Chondrocyte (in vitro differentiated cells): Measurements from ENCODE around the gene MORC4. TPM values are rescaled to one million over a fixed set of nuclear protein-coding genes. Genes with fewer than 3 reads are reported as not detected.

ENCODE experiments used
- DNase-seq: peaks from one replicate; pipeline ENCODE4 v3.0.0; 2021; ENCODE audit warnings: mixed read lengths, low spot score
- H3K27ac Mint-ChIP-seq: one replicate; pipeline ENCODE4 v1.8.0; 2021; ENCODE audit warnings: mild to moderate bottlenecking, moderate library complexity, mixed read lengths; ENCODE audit not compliant: unreplicated experiment
- H3K27me3 Mint-ChIP-seq: 2 replicates; pipeline ENCODE4 v1.8.0; 2021; ENCODE audit warnings: low read depth, mixed read lengths
- H3K36me3 Mint-ChIP-seq: 2 replicates; pipeline ENCODE4 v1.8.0; 2021; ENCODE audit warnings: low read depth, mixed read lengths
- H3K4me1 Mint-ChIP-seq: 2 replicates; pipeline ENCODE4 v1.8.0; 2021; ENCODE audit warnings: low read depth, mild to moderate bottlenecking, mixed read lengths
- H3K4me3 Mint-ChIP-seq: one replicate; pipeline ENCODE4 v1.8.0; 2021; ENCODE audit warnings: mild to moderate bottlenecking, moderate library complexity, mixed read lengths; ENCODE audit not compliant: unreplicated experiment
- H3K9me3 Mint-ChIP-seq: 2 replicates; pipeline ENCODE4 v1.8.0; 2021; ENCODE audit warnings: low read depth, mixed read lengths
- total RNA-seq: library from RNA; stranded (reverse); gene quantifications from 3 replicates; pipeline ENCODE4 v1.2.1, GENCODE V29; 2021
- TF ChIP-seq, protein P1 (sequence below): fragments of 200-600 bp; sonication (generic); IDR thresholded peaks from 2 replicates; pipeline ENCODE4 v1.5.0; 2021; ENCODE audit warnings: antibody characterized with exemption, mild to moderate bottlenecking, moderate library complexity

Gene MORC4
- total RNA-seq, 1 donor from 2014 or later: 35.6 TPM

DNA sequence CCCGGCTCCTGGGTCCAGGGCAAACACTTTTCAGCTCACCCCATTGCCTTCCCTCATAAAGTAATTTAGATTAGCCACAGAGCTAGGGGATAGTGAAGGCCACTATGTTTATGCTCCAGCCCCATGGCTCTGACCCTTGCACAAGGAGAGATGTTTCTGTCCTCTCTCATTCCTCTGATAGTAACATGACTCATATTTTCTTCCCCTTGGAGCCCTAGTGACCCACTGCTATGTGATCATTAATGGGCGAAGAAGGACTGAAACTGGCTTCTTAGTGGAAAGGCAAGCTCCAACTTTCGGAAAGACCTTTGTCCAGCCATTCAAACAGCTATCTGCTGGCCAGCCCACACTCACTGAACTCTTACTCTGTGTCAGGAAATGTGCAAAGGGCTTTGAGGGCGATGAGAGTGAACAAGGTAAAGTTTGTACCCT is 67.5 kb downstream of the MORC4 start:
- Mint-ChIP-seq H3K27ac (no peak overlapping the region), H3K4me3 (no peak overlapping the region), H3K27me3 (no peaks in the 10 kb centered on the region), H3K36me3 (no peaks in the 10 kb centered on the region), H3K9me3 (no peaks in the 10 kb centered on the region), H3K4me1 (peaks cover 6% of the 10 kb centered on the region)
- TF ChIP-seq, protein P1, sequence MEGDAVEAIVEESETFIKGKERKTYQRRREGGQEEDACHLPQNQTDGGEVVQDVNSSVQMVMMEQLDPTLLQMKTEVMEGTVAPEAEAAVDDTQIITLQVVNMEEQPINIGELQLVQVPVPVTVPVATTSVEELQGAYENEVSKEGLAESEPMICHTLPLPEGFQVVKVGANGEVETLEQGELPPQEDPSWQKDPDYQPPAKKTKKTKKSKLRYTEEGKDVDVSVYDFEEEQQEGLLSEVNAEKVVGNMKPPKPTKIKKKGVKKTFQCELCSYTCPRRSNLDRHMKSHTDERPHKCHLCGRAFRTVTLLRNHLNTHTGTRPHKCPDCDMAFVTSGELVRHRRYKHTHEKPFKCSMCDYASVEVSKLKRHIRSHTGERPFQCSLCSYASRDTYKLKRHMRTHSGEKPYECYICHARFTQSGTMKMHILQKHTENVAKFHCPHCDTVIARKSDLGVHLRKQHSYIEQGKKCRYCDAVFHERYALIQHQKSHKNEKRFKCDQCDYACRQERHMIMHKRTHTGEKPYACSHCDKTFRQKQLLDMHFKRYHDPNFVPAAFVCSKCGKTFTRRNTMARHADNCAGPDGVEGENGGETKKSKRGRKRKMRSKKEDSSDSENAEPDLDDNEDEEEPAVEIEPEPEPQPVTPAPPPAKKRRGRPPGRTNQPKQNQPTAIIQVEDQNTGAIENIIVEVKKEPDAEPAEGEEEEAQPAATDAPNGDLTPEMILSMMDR: no peak
- DNase-seq: no peak

DNA sequence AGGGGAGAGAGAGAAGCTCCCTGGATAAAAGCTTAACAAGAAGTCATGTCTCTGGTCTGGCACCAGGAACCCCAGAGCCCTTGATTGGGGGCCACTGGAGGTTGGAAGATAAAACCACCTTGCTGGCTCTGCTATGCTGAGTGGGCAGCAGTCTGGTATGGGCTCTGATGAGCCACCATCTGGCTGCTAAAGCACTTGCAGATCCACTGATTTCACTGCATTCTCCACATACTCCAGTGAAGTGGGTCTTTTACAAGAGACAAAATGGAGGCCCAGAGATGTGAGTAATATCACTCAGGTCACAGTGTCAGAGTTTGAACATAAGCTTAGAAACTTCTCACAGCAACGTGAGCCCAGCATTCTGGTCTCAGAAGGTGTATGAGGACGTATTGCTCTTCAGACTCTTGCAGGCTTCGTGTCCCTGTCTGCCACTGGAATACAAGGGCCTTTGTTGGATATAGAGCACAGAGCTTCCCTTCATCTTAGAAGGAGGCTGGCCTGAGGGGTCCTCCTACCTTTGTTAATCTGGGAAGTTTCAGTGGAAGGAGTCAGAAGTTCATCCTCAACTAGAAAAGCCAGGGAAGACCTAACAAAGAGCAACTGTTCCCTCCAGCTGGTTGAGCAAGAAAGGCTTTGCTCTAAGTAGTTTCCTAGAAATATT is 68.1 kb downstream of the MORC4 start:
- DNase-seq: no peak
- Mint-ChIP-seq H3K27ac (no peak overlapping the region), H3K27me3 (no peaks in the 10 kb centered on the region), H3K4me1 (peaks cover 6% of the 10 kb centered on the region), H3K36me3 (no peaks in the 10 kb centered on the region), H3K9me3 (no peaks in the 10 kb centered on the region), H3K4me3 (no peak overlapping the region)
- TF ChIP-seq, protein P1: no peak

DNA sequence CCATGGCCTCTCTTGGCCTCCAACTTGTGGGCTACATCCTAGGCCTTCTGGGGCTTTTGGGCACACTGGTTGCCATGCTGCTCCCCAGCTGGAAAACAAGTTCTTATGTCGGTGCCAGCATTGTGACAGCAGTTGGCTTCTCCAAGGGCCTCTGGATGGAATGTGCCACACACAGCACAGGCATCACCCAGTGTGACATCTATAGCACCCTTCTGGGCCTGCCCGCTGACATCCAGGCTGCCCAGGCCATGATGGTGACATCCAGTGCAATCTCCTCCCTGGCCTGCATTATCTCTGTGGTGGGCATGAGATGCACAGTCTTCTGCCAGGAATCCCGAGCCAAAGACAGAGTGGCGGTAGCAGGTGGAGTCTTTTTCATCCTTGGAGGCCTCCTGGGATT is 71.8 kb downstream of the MORC4 start:
- no peak overlapping the region for H3K4me3 Mint-ChIP-seq

DNA sequence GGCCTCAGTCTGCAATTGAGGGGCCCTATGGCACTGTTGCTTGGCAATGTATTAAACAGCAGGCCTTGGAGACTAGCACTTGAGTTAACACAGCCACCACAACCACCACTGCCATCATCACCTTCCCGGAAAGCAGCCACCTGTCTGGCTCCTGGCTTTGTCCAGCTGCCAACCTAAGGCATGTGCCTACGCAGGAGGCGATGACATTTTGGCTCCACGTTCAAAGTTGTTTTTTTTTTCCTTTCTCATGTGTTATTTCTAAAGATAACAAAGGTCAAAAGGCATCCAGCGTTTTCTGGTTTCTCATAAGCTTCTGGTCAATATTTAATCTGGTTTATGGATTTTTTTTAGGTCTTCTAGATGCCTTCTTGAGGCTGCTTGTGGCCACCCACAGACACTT is 72.3 kb downstream of the MORC4 start:
- no peaks in the 10 kb centered on the region for H3K36me3 Mint-ChIP-seq
- DNase-seq: no peak
- H3K27ac Mint-ChIP-seq: no peak overlapping the region

More for the DNA sequence above, 71.8 kb downstream of the MORC4 start:
- no peak for DNase-seq
- no peak overlapping the region for H3K27ac Mint-ChIP-seq
- TF ChIP-seq, protein P1: no peak
- no peaks in the 10 kb centered on the region for H3K27me3 Mint-ChIP-seq
- H3K36me3 Mint-ChIP-seq: no peaks in the 10 kb centered on the region
- H3K9me3 Mint-ChIP-seq: no peaks in the 10 kb centered on the region
- H3K4me1 Mint-ChIP-seq: no peaks in the 10 kb centered on the region

DNA sequence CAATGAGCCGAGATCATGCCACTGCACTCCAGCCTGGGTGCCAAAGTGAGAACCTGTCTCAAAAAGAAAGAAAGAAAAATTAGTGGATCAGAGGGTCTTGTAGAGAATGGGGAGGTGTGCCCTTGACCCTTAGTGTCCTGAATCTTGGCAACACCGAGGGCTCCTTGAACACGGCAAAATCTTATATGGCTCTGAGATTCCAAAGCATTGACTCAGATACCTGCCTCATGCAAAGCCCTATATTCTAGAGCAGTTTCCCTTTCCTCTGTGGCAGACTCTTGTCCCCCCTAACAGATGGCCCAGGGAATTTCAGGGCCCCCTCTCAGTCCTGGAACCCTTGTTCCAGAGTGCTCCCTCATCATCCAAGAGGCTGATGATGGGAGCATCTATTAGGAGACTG is 73.0 kb downstream of the MORC4 start:
- no peak for DNase-seq

More for the DNA sequence above, 72.3 kb downstream of the MORC4 start:
- Mint-ChIP-seq H3K9me3 (no peaks in the 10 kb centered on the region), H3K4me1 (no peaks in the 10 kb centered on the region), H3K27me3 (no peaks in the 10 kb centered on the region), H3K4me3 (no peak overlapping the region)
- TF ChIP-seq, protein P1: no peak

More for the DNA sequence above, 73.0 kb downstream of the MORC4 start:
- Mint-ChIP-seq H3K36me3 (no peaks in the 10 kb centered on the region), H3K27me3 (no peaks in the 10 kb centered on the region), H3K4me3 (no peak overlapping the region), H3K9me3 (no peaks in the 10 kb centered on the region), H3K27ac (no peak overlapping the region), H3K4me1 (no peaks in the 10 kb centered on the region)
- TF ChIP-seq, protein P1: no peak
